HG02798 (cell line): Measurements from ENCODE around the gene SYDE2.
"Not testable (repeated sequence)": the region's sequence is repeated elsewhere in the genome, so short reads cannot be mapped to it uniquely, and the experiment has no call there.

Experiments used
- ATAC-seq: cut with Tn5 transposase; IDR thresholded peaks from one replicate; pipeline ENCODE4 v1.9.1; 2021; ENCODE audit warnings: mild to moderate bottlenecking; ENCODE audit not compliant: unreplicated experiment, poor library complexity

The SYDE2 gene

DNA sequence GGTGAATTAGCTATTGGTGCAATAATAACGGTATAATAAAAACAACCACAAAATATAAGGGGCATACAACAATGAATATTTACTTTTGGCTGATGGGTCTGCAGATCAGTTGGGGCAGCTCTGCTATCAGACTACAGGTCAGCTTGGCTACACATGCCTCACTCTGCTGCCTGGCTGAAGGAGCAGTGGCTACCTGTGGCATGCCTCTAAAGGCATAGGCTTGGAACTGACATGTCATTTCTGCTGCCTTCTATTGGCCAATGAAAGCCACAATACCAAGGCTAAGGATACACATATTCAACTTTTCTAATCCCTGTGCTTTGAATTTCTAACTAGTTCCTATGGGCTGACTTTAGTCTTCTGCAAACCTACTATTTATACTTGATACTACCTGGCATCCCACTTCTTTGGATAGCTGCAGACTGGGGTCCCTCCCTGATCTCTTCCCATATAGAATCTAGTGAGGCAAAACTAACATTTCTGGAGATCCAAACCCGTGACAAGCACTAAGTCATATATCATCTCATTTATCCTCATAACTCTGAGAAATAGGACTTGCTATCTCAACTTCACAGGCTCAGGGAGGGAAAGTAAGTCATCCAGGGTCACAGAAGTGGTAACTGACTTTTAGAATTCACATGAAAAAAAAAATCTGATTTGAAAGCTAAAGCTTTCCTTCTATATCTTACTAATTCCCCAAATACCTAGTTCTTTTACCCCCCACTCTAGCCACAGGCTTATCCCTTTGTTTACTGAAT is 19.2 kb upstream of the SYDE2 start:
- ATAC-seq, result no peak

DNA sequence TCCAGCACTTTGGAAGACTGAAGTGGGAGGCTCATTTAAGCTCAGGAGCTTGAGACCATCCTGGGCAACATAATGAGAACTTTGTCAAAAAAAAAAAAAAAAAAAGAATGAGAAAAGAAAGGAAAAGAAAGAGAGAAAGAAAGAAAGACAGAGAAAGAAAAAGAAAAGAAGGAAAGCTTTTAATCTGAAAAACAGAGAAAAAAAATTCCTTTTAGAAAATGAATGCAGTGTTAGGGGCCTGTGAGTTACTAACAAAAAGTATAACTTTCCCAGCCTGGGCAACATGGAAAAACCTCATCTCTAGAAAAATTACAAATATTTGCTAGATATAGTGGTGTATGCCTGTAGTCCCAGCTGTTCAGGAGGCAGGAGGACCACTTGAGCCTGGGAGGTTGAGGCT is 15.9 kb upstream of the SYDE2 start:
- ATAC-seq, result no peak

DNA sequence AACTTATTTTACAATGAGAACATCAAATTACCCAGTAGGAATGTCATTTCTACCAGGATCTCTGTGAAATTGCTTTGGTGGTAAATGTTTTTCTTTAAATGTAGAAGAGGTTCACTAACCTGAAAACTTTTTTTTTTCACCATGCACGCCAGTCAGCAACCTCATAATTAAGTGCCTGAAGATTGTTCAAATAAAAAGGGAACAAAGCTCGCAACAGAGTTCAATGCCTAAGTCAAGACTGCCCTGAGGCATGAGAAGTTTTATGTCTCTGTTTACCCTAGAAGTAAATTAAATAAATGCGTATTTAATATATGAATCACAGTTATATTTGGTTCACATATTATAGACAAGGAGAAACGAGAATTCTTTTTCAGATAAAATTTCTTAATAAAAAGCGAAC is 13.8 kb upstream of the SYDE2 start:
- no peak for ATAC-seq

DNA sequence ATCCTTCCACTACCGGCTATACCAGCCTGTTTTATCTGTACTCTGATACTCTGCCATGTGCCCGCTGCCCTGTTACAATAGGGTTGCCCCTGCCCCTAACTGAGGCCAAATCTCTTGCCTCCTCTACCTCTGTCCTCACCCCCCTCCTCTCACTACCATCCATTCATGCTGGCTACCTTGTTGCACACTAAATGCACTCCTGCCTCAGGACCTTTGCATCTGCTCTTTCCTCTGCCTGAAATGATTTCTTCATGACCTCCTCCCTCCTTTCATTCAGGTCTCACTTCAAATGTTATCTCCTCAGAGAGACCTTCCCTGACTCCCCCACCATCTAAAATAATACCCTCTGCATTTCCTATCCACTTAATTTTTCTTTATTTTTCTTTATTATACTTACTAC is 7.7 kb upstream of the SYDE2 start:
- ATAC-seq, result no peak

DNA sequence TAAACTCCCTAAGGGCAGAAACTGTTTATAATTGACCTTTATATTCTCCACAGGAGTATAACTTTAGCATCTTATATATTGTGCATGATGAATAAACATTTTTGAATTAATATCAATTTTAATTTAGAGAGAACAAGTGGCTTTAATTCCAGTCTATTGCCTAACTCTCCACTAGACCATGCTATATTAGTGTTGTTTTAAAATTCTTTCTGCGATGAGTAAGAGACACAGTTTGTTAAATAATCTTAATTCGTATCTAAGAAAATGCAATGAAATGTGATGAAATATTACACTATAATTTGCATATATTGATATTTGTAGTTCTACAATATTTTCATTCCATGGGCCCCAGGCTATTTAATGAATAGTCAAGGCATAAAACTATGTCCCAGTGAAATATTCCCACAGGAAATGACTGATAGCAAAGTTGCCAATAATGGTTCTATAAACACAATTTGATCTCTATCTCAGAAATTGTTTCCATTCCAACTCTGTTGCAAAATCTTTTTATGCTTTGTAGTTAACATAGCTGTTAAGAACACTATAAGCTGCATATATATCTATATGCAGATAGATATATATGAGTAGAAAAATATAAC is 2.9 kb upstream of the SYDE2 start:
- ATAC-seq, result no peak

DNA sequence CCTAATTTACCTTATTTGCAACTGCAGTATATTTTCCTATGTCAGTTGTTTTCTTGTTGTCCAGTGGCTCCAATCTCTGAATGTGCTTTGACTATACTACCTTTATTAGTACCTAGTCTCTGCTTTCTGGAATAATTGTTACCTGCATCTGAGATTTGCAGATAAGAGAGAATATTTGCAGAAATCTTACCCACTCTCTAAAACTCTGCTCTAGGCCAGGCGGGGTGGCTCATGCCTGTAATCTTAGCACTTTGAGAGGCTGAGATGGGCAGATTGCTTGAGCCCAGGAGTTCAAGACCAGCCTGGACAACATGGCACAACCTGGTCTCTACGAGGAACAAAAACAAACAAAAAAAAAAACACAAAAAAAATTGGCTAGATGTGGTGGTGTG is 2.0 kb upstream of the SYDE2 start:
- ATAC-seq, result no peak

DNA sequence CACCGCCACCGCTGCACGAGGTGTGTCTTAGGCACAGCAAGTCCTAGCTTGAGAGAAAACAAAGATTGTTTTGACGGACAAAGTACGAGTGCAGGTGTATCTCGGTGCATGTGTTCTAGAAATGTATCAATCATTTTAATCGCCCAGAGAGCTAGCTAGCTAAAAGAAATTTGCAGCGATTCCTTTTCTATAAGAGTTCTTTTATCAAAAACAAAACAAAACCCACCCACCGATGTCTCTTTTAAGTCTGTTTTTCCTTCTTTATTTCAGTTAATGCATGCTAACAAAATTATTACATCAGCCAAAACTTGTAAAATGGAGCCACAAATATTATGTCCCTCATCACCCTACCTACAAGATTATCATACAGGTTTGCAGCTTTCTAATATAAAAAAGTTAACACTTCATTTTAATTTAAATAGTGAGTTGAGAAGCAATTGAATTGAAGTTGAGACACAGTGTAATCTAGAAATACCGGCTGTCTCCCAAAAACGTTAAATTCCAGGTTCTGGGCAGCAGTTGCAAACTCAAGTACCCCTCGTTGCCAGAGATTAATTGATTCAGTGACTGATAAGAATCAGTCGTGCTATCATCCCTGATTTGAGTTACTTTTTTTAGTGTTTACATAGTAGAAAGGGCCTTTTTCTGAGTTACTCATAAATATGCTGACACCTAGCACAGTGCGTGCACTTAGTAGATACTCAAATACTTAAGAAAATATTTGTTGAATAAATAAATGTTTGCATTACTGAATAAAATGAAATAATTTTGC is 1.5 kb upstream of the SYDE2 start:
- ATAC-seq, result no peak

DNA sequence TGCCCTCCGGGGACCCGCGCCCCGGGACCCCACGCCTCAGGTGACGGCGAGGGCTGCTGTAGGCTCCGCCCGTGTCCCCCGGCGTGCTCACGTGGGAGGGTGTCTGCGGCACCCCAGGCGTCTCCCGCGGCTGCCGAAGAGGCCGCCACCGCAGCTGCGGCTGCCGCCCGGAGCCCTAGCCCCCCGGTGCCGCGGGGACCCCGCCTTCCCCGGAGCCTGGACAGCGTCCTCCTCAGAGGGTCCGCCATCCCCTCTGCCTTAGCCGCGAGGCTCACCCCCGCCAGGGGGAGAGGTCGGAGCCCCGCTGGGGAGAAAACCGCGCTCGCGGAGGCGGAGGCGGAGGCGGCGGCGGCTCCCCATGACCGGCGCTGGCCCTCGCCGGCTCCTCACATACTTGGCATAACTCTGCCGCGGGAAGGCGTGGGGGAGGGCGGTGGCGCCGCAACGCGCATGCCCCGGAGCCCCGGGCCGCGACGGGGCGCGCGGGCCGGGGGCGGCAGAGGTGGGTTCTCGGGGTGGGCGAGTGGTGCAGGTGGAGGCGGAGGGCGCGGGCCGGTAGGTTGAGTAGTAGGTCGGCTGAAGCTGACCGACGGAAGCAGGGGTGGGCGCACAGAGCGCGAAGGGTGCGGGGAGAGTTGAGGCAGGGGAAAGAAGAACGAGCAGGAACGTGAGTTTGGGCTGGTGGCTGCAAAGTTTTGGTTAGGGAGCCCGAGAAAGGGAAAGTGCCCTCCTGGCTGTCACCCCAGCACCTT is 700 bp upstream of the SYDE2 start:
- peak; percentile 58 for ATAC-seq

DNA sequence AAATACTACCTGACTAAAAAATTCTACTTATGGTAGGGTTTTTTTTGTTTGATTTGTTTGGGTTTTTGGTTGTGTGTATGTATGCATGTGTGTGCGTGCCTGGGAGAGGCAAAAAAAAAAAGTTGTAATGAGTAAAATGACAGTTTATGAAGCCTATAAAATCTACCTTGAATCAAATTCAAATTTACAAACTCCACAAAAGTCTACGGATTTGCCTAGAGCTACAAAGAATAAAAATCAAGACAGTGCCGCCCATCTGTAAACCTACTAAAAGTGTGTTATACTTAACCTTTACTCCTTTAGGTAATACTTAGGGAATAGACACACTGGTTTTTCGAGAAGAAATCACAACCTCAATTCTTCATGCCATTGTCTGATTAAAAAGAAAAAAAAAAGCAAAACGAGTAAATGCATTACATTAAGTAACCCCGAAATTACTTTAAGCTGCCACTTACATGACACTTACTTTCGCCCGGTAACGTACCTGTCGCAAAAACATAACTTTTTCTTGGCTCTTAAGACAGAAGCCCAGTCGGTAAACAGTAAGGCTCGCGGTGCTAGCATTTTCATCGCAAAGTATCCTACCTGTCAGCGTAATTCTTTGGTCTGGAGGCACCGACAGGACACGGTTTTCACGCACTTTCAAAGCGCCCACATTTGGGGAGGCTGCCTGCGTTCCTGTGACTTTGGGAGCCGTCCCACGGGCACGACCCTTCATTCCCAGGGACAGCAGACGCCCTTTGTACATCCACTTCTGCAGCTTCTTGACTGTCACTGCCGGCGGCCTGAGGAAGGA is 951 bp downstream of the SYDE2 start:
- no peak for ATAC-seq

DNA sequence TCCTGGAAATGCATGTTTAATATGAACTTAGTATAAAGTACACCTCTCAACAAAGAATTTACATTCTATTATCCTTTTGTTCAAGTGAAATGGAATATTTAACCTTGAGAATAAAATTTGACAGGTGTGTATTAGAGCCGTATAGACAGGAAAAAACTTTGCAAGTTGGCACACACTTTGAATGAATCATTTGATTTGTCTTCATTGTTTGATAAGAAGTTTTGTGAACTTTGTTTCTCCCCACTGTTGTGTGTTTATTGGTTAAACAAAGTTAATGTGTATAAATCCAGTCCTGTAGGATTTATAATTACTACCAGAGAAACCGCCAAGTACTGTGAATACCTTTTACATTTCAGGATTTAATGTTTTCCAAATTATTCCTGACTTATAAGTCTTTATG is 2.0 kb downstream of the SYDE2 start:
- no peak for ATAC-seq

DNA sequence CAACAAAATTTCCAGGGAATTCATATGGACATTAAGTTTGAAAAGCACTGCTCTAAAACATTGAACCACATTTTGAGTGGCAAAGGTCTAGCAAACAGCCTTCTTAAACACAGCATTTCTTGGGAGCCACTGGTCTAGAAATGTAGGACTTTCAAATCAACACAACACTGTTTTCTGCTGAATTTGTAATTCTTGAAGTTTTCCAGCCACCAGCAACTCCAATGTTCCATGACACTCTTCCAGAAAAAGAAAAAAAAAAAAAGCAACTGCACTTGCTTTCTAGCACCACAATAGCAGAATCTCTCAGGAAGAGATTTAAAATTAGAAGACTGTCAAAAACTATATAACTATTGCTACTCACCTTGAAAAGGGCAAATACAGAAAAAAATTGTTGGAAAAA is 4.5 kb downstream of the SYDE2 start:
- no peak for ATAC-seq

DNA sequence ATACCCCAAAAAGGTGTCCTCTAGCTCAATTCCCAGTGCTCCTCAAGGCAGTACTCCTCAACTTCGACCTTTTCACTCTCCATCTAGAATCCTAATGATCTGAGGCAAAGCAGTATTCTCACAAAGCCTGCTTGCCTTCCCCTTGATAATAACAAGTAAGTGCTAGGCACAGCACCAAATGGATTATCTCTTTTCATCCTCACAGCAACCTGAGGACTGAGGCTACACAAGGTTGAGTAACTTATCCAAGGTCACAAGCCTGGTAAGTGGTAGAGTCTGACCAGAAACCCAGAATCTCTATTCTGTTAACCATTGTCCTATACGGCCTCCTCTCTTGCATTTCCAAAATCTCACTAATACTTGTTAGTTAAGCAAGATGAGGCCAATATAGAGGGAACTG is 5.1 kb downstream of the SYDE2 start:
- no peak for ATAC-seq

DNA sequence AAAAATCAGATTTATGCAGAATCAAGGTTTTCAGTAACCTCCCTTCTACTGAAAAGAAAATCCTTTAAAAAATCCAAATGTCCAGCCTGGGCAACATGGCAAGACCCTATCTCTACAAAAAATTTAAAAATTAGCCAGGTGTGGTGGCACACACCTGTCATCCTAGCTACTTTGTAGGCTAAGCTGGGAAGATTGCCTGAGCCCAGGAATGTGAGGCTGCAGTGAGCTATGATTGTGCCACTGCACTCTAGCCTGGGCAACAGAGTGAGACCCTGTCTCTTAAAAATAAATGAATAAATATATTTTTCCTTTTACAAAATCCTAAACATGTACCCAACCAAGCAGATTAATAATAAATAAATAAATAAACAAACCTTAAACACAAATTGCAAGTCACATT is 8.7 kb downstream of the SYDE2 start:
- not testable (repeated sequence) for ATAC-seq

DNA sequence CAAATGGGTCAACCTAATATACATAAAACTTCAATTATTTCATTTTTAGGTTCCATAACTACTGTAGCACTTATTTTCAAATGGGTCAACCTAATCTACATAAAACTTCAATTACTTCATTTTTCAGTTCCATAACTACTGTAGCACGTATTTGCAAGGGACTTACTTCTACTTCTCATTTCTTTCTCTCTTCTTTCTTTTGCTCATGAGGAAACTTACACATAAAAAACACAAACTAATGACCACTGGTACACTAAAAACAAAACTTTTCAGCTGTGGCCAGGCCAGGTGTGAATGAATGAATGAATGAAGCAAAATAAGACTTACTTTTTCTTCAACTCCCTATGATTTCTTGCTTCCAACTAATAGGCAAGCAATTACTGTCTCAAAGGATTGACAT is 11.7 kb downstream of the SYDE2 start:
- no peak for ATAC-seq

DNA sequence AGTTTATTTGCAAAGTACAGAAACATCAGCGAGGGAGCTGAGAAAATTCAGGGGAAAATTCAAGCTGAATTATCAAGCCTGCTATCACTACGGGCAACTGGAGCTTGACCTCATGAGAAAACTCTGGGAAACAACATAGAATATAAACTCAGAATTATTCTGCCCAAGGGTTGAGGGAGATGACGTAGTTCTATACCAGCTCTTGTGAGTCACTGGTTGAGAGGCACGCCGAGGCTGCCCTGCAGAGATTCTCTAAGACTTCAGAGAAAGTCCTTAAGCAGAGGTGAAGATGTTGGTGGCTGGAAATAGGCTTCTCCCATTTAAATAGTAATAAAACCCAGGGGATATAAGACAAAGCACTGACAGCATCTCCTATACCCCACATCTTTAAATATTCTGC is 12.3 kb downstream of the SYDE2 start:
- no peak for ATAC-seq

DNA sequence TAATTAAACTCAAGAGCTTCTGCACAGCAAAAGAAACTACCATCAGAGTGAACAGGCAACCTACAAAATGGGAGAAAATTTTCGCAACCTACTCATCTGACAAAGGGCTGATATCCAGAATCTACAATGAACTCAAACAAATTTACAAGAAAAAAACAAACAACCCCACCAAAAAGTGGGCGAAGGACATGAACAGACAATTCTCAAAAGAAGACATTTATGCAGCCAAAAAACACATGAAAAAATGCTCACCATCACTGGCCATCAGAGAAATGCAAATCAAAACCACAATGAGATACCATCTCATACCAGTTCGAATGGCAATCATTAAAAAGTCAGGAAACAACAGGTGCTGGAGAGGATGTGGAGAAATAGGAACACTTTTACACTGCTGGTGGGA is 13.8 kb downstream of the SYDE2 start:
- ATAC-seq, result not testable (repeated sequence)

DNA sequence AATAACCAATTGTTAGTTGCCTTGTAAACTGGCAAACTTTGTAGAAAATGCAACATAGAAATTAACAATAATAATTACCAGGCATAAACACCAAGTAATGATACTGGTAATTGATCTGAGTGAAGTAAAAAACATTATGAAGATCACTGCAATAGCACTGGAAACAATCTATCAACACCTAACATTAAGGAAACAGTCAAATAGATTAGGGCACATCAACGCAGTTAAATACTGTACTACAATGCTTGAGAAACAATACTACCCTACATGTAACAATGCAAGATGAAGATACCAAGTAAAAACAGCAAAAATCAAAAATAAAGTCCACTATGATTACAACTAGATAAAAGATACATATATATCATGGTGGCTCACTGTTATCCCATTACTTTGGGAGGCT is 16.6 kb downstream of the SYDE2 start:
- no peak for ATAC-seq

DNA sequence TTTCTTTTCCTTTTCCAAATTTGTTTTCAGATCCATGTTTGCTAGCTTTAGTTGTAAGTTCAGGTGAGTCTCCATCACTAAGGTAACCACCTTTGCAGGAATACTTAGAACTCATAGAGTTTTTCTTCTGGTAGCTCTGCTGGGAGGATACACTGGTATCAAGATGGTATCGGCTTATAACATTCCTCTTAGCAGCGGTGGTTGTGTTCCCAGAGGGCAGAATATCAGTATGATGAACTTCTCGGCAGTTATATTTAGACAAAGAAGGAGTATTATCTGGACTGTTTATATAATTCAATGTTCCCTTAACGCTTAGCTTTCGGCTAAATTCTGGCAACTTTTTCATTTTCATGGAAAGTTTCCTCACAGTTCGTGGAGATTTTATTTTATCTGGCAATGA is 18.1 kb downstream of the SYDE2 start:
- ATAC-seq, result no peak

DNA sequence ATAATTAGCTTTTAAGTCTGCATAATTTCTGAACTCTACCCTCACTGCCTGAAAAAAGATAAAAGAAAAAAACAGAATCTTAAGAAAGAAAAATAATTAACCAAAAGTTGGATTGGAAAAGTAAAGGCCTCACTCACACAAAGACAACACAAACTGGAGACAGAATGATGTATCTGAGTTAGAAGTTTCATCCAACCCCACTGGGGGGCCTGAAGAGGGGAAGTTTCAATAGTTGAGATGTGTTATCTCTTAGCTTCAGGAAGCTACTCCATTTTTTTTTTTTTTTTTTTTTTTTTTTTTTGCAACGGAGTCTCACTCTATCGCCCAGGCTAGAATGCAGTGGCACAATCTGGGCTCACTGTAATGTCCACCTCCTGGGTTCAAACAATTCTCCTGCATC is 19.9 kb downstream of the SYDE2 start:
- no peak for ATAC-seq

DNA sequence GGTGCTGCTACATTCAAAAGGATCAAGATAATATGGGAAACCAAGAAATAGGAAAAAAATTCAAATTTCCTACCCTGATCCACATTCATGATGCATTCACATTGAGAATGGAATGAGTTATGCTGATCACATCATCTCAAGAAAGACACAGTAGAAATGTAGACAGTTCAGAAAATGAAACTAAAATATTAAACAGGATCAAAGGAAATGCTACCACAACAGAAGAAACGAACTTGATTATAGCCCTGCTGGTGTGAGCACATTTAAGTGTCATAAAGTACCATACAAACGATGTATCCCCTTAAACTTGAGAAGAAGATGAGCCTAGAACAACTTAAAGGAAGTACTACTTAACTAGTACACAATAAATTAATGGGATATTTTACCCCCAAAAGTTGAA is 21.3 kb downstream of the SYDE2 start:
- ATAC-seq, result no peak
